BLaER1 treated with 17β-estradiol and CSF1 and Interleukin-3, amounts not matched to agents 10 nM and 100 nM (cell line): ENCODE data around the gene RTKN2.
"Not testable (repeated sequence)": the region's sequence is repeated elsewhere in the genome, so short reads cannot be mapped to it uniquely, and the experiment has no call there.

Experiments used
- H3K27ac ChIP-seq, 11 experiments: shearing (Covaris generic); formaldehyde crosslinking; 2 replicates each; pipeline ENCODE4 v1.8.1; 2022
- H3K27me3 ChIP-seq, 11 experiments: shearing (Covaris generic); formaldehyde crosslinking; 2 replicates each; pipeline ENCODE4 v1.8.1; 2022
- H3K36me3 ChIP-seq, 11 experiments: shearing (Covaris generic); formaldehyde crosslinking; 2 replicates each; pipeline ENCODE4 v1.8.1; 2022
- H3K4me1 ChIP-seq, 10 experiments: shearing (Covaris generic); formaldehyde crosslinking; 2 replicates each; pipeline ENCODE4 v1.8.1; 2022
- H3K4me2 ChIP-seq, 11 experiments: shearing (Covaris generic); formaldehyde crosslinking; 2 replicates each; pipeline ENCODE4 v1.8.1; 2022
- H3K4me3 ChIP-seq, 10 experiments: shearing (Covaris generic); formaldehyde crosslinking; 2 replicates each; pipeline ENCODE4 v1.8.1; 2022
- H3K9ac ChIP-seq, 11 experiments: shearing (Covaris generic); formaldehyde crosslinking; 2 replicates each; pipeline ENCODE4 v1.8.1; 2022
- H3K9me3 ChIP-seq, 11 experiments: shearing (Covaris generic); formaldehyde crosslinking; replicated peaks in 1 of 11; 2 replicates each; pipeline ENCODE4 v1.8.1; 2022
- H4K20me1 ChIP-seq, 11 experiments: shearing (Covaris generic); formaldehyde crosslinking; 2 replicates each; pipeline ENCODE4 v1.8.1; 2022
- Cebpa-rat ChIP-seq, 11 experiments: shearing (Covaris generic); IDR thresholded peaks; 2 replicates each; pipeline ENCODE4 v1.8.1; 2022

RTKN2 gene

DNA sequence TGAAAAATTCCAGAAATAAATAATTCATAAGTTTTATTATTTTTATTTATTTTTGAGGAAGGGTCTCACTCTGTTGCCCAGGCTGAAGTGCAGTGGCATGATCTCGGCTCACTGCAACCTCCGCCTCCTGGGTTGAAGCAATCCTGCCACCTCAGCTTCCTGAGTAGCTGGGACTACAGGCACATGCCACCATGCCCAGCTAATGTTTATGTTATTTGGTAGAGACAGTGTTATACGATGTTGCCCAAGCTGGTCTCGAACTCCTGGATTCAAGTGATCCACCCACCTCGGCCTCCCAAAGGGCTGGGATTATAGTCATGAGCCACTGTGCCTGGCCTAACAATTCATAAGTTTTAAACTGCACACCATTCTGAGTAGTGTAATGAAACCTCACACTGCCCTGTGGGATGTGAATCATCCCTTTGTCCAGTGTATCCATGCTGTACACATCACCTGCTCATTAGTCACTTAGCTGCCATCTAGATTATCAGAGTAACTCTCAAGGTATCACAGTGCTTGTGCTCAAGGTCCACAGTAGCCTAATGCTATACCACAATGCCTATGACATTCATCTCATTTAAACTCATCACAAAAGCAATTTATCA, 17.9 kb downstream of the RTKN2 start:
- H3K27me3 ChIP-seq: no peaks in the 10 kb centered on the region
- no peak for TF ChIP-seq Cebpa-rat (IDR thresholded peaks at IDR 0.05)
- H3K36me3 ChIP-seq: peaks cover 6 to 30% (median 23%) of the 10 kb centered on the region in 11 experiments; a peak in 20 of 22 replicates
- H4K20me1 ChIP-seq: peaks cover 0 to 5% (median 0%) of the 10 kb centered on the region in 11 experiments; a peak in 1 of 22 replicates
- H3K9me3 ChIP-seq: peaks cover 0 to 9% (median 4%) of the 10 kb centered on the region in 11 experiments; a peak in 9 of 22 replicates
- no peak overlapping the region for H3K9ac ChIP-seq
- H3K27ac ChIP-seq: no peak overlapping the region
- peak overlapping the region in 3 of 11 experiments; percentile 16 to 34 (median 22); a peak in 3 of 22 replicates for H3K4me2 ChIP-seq
- peaks cover under 1 to 44% (median 10%) of the 10 kb centered on the region in 10 experiments; a peak in 15 of 20 replicates for H3K4me1 ChIP-seq
- H3K4me3 ChIP-seq: no peak overlapping the region

DNA sequence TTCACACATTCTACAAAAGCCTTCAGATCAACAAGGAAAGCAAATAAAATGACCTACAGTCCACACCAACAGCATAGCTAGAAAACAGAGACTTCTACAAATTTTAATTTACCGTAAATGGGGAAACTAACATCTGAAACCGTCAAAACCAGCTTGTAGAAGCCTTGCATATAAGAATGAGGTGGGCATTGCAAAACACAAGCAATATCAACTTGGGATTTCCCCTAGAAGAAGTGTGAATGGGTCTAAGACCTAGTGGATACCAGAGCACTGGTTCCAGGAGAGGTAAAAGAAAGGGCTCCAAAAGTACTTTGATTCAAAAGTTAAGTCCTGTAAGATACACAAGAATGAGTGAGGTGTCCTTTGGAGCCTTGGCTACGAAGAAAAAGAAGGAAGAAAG, 18.7 kb downstream of the RTKN2 start:
- no peak overlapping the region for H3K9ac ChIP-seq
- no peaks in the 10 kb centered on the region for H3K27me3 ChIP-seq
- H3K4me1 ChIP-seq: peaks cover 8 to 50% (median 17%) of the 10 kb centered on the region in 10 experiments
- peaks cover 0 to 9% (median 4%) of the 10 kb centered on the region in 11 experiments; a peak in 9 of 22 replicates for H3K9me3 ChIP-seq
- H3K4me2 ChIP-seq: peak overlapping the region in 3 of 11 experiments; percentile 2 to 41 (median 34); a peak in 4 of 22 replicates
- no peak overlapping the region for H3K4me3 ChIP-seq
- no peak for TF ChIP-seq Cebpa-rat (IDR thresholded peaks at IDR 0.05)
- peaks cover 0 to 23% (median 16%) of the 10 kb centered on the region in 11 experiments; a peak in 18 of 22 replicates for H3K36me3 ChIP-seq
- H3K27ac ChIP-seq: peak overlapping the region in 2 of 11 experiments; percentile 13 to 20; a peak in 3 of 22 replicates
- peaks cover 0 to 5% (median 0%) of the 10 kb centered on the region in 11 experiments; a peak in 1 of 22 replicates for H4K20me1 ChIP-seq

DNA sequence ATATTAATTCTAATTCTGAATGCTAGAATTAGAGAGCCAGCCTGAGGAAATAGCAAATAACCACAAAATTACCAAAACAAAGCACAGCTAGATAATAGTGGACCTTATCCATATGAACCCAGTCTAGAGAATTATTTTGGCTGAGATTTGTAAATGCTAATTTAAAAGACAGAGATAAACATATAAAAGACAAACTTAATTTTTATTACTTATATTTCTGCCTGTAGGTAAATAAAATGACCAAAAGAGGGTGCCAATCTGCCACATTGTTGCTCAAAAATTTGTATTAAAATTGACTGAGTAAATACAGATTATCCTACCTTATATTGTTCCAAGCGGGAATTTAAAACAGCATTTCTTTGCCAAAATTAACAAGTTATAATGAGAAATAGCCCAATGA, 20.2 kb downstream of the RTKN2 start:
- peak overlapping the region in 2 of 11 experiments; percentile 0 to 25; a peak in 1 of 22 replicates for H3K27ac ChIP-seq
- H3K4me3 ChIP-seq: no peak overlapping the region
- peaks cover 0 to 14% (median 5%) of the 10 kb centered on the region in 11 experiments; a peak in 9 of 22 replicates for H3K36me3 ChIP-seq
- H3K9ac ChIP-seq: no peak overlapping the region
- peak overlapping the region in 2 of 11 experiments; percentile 43 to 88; a peak in 4 of 22 replicates for H3K4me2 ChIP-seq
- H4K20me1 ChIP-seq: no peaks in the 10 kb centered on the region
- no peaks in the 10 kb centered on the region for H3K9me3 ChIP-seq
- TF ChIP-seq Cebpa-rat (IDR thresholded peaks at IDR 0.05): no peak
- peaks cover 9 to 50% (median 24%) of the 10 kb centered on the region in 10 experiments for H3K4me1 ChIP-seq
- H3K27me3 ChIP-seq: no peaks in the 10 kb centered on the region

DNA sequence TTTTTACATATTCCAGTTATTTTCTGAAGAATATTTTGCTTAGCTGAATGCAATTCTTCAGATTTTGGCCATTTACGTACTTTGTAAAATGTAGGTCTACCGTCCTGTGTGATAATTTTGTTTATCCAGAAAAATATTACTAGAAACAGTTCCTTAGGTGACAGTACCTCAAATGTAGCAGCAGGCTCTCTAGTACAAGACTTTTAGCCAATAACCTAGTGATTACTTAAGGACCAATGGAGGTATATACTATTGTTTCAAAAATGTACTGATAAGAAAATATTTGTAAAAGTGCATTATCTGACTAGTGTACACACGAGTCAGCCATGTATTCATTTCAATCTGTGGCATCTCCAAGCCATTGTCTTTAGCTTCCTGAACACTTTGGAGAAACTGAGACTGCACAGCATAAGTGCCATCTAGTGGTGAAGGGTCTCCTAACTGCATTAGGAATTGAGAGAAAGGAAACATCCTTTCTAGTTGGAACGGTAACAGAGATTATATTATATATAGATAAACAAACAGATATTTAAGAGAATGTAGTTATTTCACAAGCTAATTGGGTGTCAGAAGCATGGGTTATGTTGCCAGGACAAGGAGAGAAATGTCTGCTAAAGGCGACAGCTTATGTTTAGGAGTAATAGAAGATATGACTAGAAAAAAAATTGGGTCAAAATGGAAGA, 23.7 kb downstream of the RTKN2 start:
- H3K27ac ChIP-seq: peak overlapping the region; percentile 89 to 100 (median 96); a peak in 21 of 22 replicates
- H3K4me2 ChIP-seq: peak overlapping the region; percentile 34 to 90 (median 80); a peak in 21 of 22 replicates
- peaks cover 21 to 69% (median 54%) of the 10 kb centered on the region in 10 experiments for H3K4me1 ChIP-seq
- H3K36me3 ChIP-seq: peaks cover 0 to 3% (median 0%) of the 10 kb centered on the region in 11 experiments; a peak in 3 of 22 replicates
- peak overlapping the region in 8 of 10 experiments; percentile 50 to 70 (median 61); a peak in 15 of 20 replicates for H3K4me3 ChIP-seq
- H3K9ac ChIP-seq: peak overlapping the region; percentile 72 to 93 (median 87)
- TF ChIP-seq Cebpa-rat (IDR thresholded peaks at IDR 0.05): no peak
- H4K20me1 ChIP-seq: no peaks in the 10 kb centered on the region
- no peaks in the 10 kb centered on the region for H3K27me3 ChIP-seq
- no peaks in the 10 kb centered on the region for H3K9me3 ChIP-seq

DNA sequence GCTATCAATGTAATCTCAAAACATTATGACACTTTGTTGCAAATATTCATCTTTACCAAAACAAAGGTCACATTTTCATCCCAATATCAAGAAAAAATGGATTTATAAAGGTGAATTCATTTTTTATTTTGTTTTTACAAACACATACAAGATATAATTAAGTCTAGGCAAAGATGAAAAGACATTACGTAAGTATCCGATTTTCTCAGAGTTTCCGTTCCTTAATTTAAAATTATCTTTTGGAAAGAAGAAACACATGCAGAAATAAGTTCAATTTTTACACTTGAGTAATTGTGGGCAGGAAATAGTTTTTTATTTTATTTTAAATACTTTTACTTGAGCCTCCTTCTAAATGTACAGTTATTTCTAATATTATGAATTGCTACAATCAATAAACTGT, 24.6 kb downstream of the RTKN2 start:
- no peaks in the 10 kb centered on the region for H3K9me3 ChIP-seq
- TF ChIP-seq Cebpa-rat (IDR thresholded peaks at IDR 0.05): no peak
- H3K9ac ChIP-seq: peak overlapping the region; percentile 80 to 93 (median 87)
- peaks cover 21 to 69% (median 60%) of the 10 kb centered on the region in 10 experiments for H3K4me1 ChIP-seq
- H3K4me3 ChIP-seq: peak overlapping the region; percentile 26 to 70 (median 60)
- H3K36me3 ChIP-seq: no peaks in the 10 kb centered on the region; a peak in 1 of 22 replicates
- no peaks in the 10 kb centered on the region for H3K27me3 ChIP-seq
- peak overlapping the region; percentile 65 to 90 (median 78); a peak in 21 of 22 replicates for H3K4me2 ChIP-seq
- no peaks in the 10 kb centered on the region for H4K20me1 ChIP-seq
- peak overlapping the region; percentile 89 to 100 (median 96) for H3K27ac ChIP-seq

DNA sequence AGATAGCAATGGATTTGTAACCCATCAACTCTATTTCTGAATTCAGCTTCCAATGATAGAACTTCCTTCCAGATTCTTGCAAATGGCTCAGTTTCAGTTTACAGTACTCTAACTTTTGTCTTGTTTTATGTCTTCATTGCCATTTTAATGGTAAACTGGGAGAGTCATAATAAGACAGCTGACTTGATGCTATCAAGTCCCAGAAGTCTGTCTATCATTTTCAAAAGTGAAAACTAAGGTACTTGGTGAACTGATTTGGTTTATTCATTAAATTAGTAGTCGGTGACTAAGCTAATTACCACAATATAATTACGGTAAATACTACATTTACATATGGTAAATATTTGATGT, 25.0 kb downstream of the RTKN2 start:
- Histone ChIP-seq H3K4me2 (peak overlapping the region; percentile 65 to 90 (median 78)), H3K9ac (peak overlapping the region; percentile 80 to 93 (median 87)), H3K36me3 (peaks cover 0 to 3% (median 0%) of the 10 kb centered on the region in 11 experiments; a peak in 2 of 22 replicates), H3K27ac (peak overlapping the region; percentile 89 to 100 (median 96)), H3K4me3 (peak overlapping the region; percentile 26 to 70 (median 60)), H4K20me1 (no peaks in the 10 kb centered on the region), H3K9me3 (no peaks in the 10 kb centered on the region), H3K27me3 (no peaks in the 10 kb centered on the region), H3K4me1 (peaks cover 25 to 72% (median 64%) of the 10 kb centered on the region in 10 experiments)
- TF ChIP-seq Cebpa-rat (IDR thresholded peaks at IDR 0.05): no peak

DNA sequence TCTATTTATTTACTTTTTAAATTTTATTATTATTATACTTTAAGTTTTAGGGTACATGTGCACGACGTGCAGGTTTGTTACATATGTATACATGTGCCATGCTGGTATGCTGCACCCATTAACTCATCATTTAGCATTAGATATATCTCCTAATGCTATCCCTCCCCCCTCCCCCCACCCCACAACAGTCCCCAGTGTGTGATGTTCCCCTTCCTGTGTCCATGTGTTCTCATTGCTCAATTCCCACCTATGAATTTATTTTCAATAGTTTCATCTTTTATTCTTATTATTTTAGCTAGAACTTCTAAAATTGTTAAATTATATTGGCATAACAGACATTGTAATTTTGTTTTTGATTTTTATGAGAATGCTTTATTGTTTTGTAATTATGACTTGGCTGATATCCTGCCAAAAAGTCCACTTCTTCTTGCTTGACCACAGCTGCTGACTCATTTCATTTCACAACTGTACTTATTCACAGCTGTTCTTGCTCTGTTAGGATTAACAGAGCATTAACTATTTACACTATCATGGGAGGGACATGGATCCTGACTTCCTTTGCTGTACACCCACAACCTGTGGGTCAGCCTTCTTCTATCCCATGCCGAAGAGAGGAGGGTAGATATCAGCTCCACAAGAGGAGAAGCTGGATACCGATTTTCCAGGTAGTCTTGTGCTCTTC, 25.5 kb downstream of the RTKN2 start:
- H3K36me3 ChIP-seq, H4K20me1 ChIP-seq, H3K27me3 ChIP-seq, H3K9me3 ChIP-seq: not testable (repeated sequence)
- Histone ChIP-seq H3K4me1 (peaks cover 25 to 72% (median 63%) of the 10 kb centered on the region in 10 experiments), H3K27ac (peak overlapping the region; percentile 89 to 100 (median 96)), H3K9ac (peak overlapping the region; percentile 80 to 93 (median 87)), H3K4me3 (peak overlapping the region; percentile 26 to 70 (median 60)), H3K4me2 (peak overlapping the region; percentile 68 to 90 (median 78))
- TF ChIP-seq Cebpa-rat (IDR thresholded peaks at IDR 0.05): peak in 8 of 11 experiments; percentile 59 to 92 (median 74); a peak in 14 of 22 replicates

DNA sequence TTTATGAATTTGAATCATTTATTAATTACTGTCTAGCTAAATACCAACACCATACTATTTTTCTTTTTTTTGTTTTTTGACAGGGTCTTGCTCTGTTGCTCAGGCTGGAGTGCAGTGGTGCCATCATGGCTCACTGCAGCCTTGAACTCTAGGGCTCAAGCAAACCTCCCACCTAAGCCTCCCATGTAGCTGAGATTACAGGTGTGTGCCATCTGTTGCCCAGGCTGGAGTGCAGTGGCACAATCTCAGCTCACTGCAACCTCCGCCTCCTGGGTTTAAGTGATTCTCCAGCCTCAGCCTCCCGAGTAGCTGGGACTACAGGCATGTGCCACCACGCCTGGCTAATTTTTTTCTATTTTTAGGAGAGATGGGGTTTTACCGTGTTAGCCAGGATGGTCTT, 27.1 kb downstream of the RTKN2 start:
- peak overlapping the region in 8 of 11 experiments; percentile 14 to 60 (median 48); a peak in 10 of 22 replicates for H3K9ac ChIP-seq
- not testable (repeated sequence) for H3K27me3 ChIP-seq, H3K4me3 ChIP-seq, H4K20me1 ChIP-seq, H3K9me3 ChIP-seq
- peak overlapping the region; percentile 25 to 56 (median 43); a peak in 16 of 22 replicates for H3K4me2 ChIP-seq
- H3K36me3 ChIP-seq: peaks cover 0 to 14% (median 3%) of the 10 kb centered on the region in 11 experiments; a peak in 8 of 22 replicates
- peak overlapping the region; percentile 72 to 100 (median 96); a peak in 21 of 22 replicates for H3K27ac ChIP-seq
- H3K4me1 ChIP-seq: peaks cover 25 to 78% (median 57%) of the 10 kb centered on the region in 10 experiments
